Neuronal stem cell (in vitro differentiated cells): Measurements from ENCODE around the gene CCDC51.
A peak's percentile ranks its signal among the peaks of the same experiment; 100 is the strongest.

ENCODE experiments used
- DNase-seq: peaks from one replicate; pipeline ENCODE4 v3.0.0-alpha.2; 2013; ENCODE audit warnings: low spot score
- H2AFZ ChIP-seq: one replicate; pipeline ENCODE4 v1.6.1; 2013; ENCODE audit warnings: mild to moderate bottlenecking, low read length, inconsistent platforms
- H2AK5ac ChIP-seq: 2 replicates; pipeline ENCODE4 v1.6.1; 2013; ENCODE audit warnings: low read depth, mild to moderate bottlenecking, inconsistent platforms, low read length, moderate library complexity, mixed read lengths
- H2BK120ac ChIP-seq: 2 replicates; pipeline ENCODE4 v1.6.1; 2013; ENCODE audit warnings: low read depth, mild to moderate bottlenecking, inconsistent platforms, low read length, moderate library complexity, mixed read lengths
- H2BK12ac ChIP-seq: one replicate; pipeline ENCODE4 v1.6.1; 2013; ENCODE audit warnings: low read length, inconsistent platforms
- H2BK15ac ChIP-seq: 2 replicates; pipeline ENCODE4 v1.6.1; 2013; ENCODE audit warnings: mild to moderate bottlenecking, low read length, inconsistent platforms, mixed read lengths
- H2BK5ac ChIP-seq: one replicate; pipeline ENCODE4 v1.6.1; 2013; ENCODE audit warnings: inconsistent platforms, mild to moderate bottlenecking, low read length, moderate library complexity
- H3K14ac ChIP-seq: one replicate; pipeline ENCODE4 v1.6.1; 2013; ENCODE audit warnings: low read length, inconsistent platforms
- H3K18ac ChIP-seq: 2 replicates; pipeline ENCODE4 v1.6.1; 2013; ENCODE audit warnings: low read length, inconsistent platforms
- H3K23ac ChIP-seq: 2 replicates; pipeline ENCODE4 v1.6.1; 2013; ENCODE audit warnings: low read depth, mild to moderate bottlenecking, mixed read lengths, low read length, inconsistent platforms; ENCODE audit not compliant: poor library complexity
- H3K27ac ChIP-seq: replicated peaks from 3 replicates; pipeline ENCODE4 v1.5.1; 2013; ENCODE audit warnings: low read length, inconsistent platforms
- H3K27me3 ChIP-seq, 3 experiments: 2 replicates each; pipeline ENCODE4 v1.6.1; 2013; ENCODE audit warnings: low read length in 3 of 3, mild to moderate bottlenecking in 2 of 3, inconsistent platforms in 1 of 3, low read depth in 1 of 3, mixed read lengths in 1 of 3, moderate library complexity in 1 of 3; ENCODE audit not compliant: control insufficient read depth in 3 of 3, insufficient read depth in 3 of 3
- H3K36me3 ChIP-seq, 2 donors: replicated peaks in 1 of 2; 2 replicates each; pipeline ENCODE4 v1.6.1; 2013; ENCODE audit warnings: low read length in 2 of 2; ENCODE audit not compliant: control insufficient read depth in 2 of 2, insufficient read depth in 2 of 2
- H3K4ac ChIP-seq: 2 replicates; pipeline ENCODE4 v1.6.1; 2013; ENCODE audit warnings: inconsistent platforms, mild to moderate bottlenecking, low read length, moderate library complexity
- H3K4me1 ChIP-seq, 2 donors: 1 replicate in 1 of 2; 2 replicates in 1 of 2; pipeline ENCODE4 v1.6.1; 2013; ENCODE audit warnings: low read length in 2 of 2, low read depth in 1 of 2; ENCODE audit not compliant: control insufficient read depth in 2 of 2, insufficient read depth in 1 of 2
- H3K4me2 ChIP-seq: one replicate; pipeline ENCODE4 v1.6.1; 2013; ENCODE audit warnings: mild to moderate bottlenecking, low read length, inconsistent platforms; ENCODE audit not compliant: insufficient read depth, poor library complexity, severe bottlenecking
- H3K4me3 ChIP-seq, 2 donors: 2 replicates each; pipeline ENCODE4 v1.5.1; 2013; ENCODE audit warnings: low read length in 2 of 2, mild to moderate bottlenecking in 2 of 2, inconsistent platforms in 1 of 2, moderate library complexity in 1 of 2
- H3K79me1 ChIP-seq: one replicate; pipeline ENCODE4 v1.6.1; 2013; ENCODE audit warnings: low read depth, mild to moderate bottlenecking, inconsistent platforms, low read length, moderate library complexity
- H3K9ac ChIP-seq: one replicate; pipeline ENCODE4 v1.6.1; 2013; ENCODE audit warnings: mild to moderate bottlenecking, low read depth, low read length, inconsistent platforms; ENCODE audit not compliant: poor library complexity
- H3K9me3 ChIP-seq, 2 donors: replicated peaks in 1 of 2; 2 replicates each; pipeline versions ENCODE3 to v1.6.1; 2013; ENCODE audit warnings: low read length in 2 of 2, mild to moderate bottlenecking in 2 of 2, inconsistent platforms in 1 of 2, low read depth in 1 of 2, mixed read lengths in 1 of 2, moderate library complexity in 1 of 2; ENCODE audit not compliant: control insufficient read depth in 2 of 2, insufficient read depth in 1 of 2
- H4K8ac ChIP-seq: one replicate; pipeline ENCODE4 v1.6.1; 2013; ENCODE audit warnings: low read depth, mild to moderate bottlenecking, inconsistent platforms, low read length, moderate library complexity
- H4K91ac ChIP-seq: one replicate; pipeline ENCODE4 v1.6.1; 2013; ENCODE audit warnings: low read length, low read depth, mild to moderate bottlenecking, inconsistent platforms; ENCODE audit not compliant: poor library complexity
- WGBS, 2 donors: extraction: QIAGEN DNeasy Blood & Tissue Kit; methylation state at CpG; one replicate each; pipeline ENCODE4 v1.1.7; 2013; ENCODE audit warnings: missing lambda C conversion rate in 2 of 2, mixed read lengths in 1 of 2; ENCODE audit not compliant: insufficient read length in 2 of 2, insufficient replicate concordance in 1 of 2; ENCODE audit errors: extremely low coverage in 2 of 2; 5-methylcytosine and 5-hydroxymethylcytosine counted together

CCDC51 gene

GRCh38 chr3:48431224-48432029 is 8.5 kb downstream of the CCDC51 start:
- Histone ChIP-seq H3K4me3 (no peak overlapping the region), H3K27me3 (no peaks in the 10 kb centered on the region), H3K9me3 (no peaks in the 10 kb centered on the region), H3K4ac (no peak overlapping the region), H3K18ac (no peak overlapping the region), H4K91ac (no peak overlapping the region), H2BK120ac (no peak overlapping the region), H3K79me1 (peaks cover 14% of the 10 kb centered on the region), H3K23ac (no peak overlapping the region), H3K9ac (no peak overlapping the region), H3K27ac (no peak overlapping the region), H3K4me1 (peaks cover 20 to 38% of the 10 kb centered on the region in 2 donors), H3K36me3 (peaks cover 16 to 50% of the 10 kb centered on the region in 2 donors), H4K8ac (no peak overlapping the region), H2BK15ac (no peak overlapping the region), H3K14ac (no peak overlapping the region), H3K4me2 (no peak overlapping the region), H2AK5ac (peak overlapping the region; percentile 5), H2BK5ac (no peak overlapping the region), H2BK12ac (no peak overlapping the region), H2AFZ (no peak overlapping the region)
- WGBS, 2 donors, result no CpG with 5 or more reads among the region's 8 CpGs
- no peak for DNase-seq

DNA sequence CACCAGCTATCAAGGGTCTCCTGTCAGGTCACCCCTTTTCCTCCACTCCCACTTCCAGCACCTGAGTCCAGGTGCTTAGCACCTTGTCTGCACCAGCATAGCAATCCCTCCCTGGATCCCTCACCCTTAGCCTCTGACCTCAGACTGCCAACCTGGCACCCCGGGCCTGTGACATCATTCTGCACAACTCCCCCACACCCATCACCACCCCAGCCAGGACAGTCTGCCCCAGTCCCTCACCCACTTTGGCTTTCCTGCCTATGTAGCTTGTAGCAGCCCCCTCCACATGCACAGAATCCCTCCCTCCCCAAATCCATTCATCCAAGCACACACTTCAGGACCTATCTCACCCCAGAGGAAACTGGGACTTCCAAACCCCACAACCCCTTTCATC is 9.2 kb downstream of the CCDC51 start:
- H3K18ac ChIP-seq, result peak overlapping the region; percentile 58
- peaks cover 23 to 44% of the 10 kb centered on the region in 2 donors for H3K4me1 ChIP-seq
- no CpG with 5 or more reads among the region's 1 CpG for WGBS, 2 donors
- H3K79me1 ChIP-seq, result peaks cover 17% of the 10 kb centered on the region
- H3K9ac ChIP-seq, result no peak overlapping the region
- no peak overlapping the region for H3K4me2 ChIP-seq
- peaks cover 16 to 57% of the 10 kb centered on the region in 2 donors for H3K36me3 ChIP-seq
- no peak overlapping the region for H2BK12ac ChIP-seq
- no peak overlapping the region for H3K23ac ChIP-seq
- H3K4ac ChIP-seq, result no peak overlapping the region
- H2AK5ac ChIP-seq, result peak overlapping the region; percentile 8
- H2BK5ac ChIP-seq, result peak overlapping the region; percentile 91
- H2BK15ac ChIP-seq, result peak overlapping the region; percentile 34
- H2BK120ac ChIP-seq, result no peak overlapping the region
- H3K27ac ChIP-seq, result peak overlapping the region; percentile 92
- no peak overlapping the region for H4K91ac ChIP-seq
- no peaks in the 10 kb centered on the region for H3K9me3 ChIP-seq
- DNase-seq, result no peak
- no peaks in the 10 kb centered on the region for H3K27me3 ChIP-seq
- no peak overlapping the region for H2AFZ ChIP-seq
- peak overlapping the region in 1 of 2 donors; percentile 77 for H3K4me3 ChIP-seq
- peak overlapping the region; percentile 73 for H4K8ac ChIP-seq
- H3K14ac ChIP-seq, result no peak overlapping the region

DNA sequence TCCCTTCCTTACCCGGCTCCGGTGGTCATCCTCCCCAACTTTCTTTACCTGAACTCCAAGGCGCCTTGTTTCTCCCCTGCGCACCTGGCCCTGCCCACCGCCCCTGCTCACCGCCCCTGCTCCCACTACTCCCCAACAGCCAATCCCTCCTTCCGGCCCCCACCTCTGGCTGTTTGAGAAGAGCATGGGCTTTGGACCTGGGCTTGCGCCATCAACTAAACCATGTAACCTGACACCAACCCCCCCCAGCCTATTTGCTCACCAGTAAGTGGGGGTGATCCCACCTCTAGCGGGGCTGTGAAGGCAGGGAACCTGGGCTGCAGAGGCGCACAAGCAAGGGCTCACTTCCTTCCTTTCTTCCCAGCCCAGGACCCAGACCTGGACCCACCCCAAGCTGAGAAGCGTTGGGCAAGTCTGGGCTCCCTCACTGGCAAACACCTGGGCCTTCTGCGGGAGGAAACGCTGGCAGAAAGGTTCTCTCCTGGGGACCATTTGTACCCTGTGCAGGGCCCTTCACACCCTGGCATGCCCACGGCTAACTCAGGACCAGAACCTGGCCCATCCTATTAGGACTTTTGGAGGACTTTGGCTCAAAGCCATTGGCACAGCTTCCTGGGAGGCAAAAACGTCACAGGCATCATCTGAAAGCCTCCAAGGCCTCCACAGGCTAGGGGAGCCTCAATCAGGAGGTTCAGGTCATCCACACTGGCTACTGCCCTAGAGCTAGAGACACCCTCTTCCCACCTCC is 9.8 kb downstream of the CCDC51 start, which contains the start of gene PLXNB1:
Gene PLXNB1 (minus strand): TSS at position 127 of the 748 bp plus-strand sequence. CDS start 5,475 bp downstream, outside the sequence.
- no peak within 1 kb of the TSS for H3K4ac ChIP-seq
- H2BK5ac ChIP-seq, result peak within 1 kb of the TSS; percentile 91
- peak within 1 kb of the TSS; percentile 36 for H2BK12ac ChIP-seq
- no peaks in the 10 kb centered on the region for H3K27me3 ChIP-seq
- WGBS, 2 donors, result no CpG with 5 or more reads among the region's 15 CpGs
- H3K4me1 ChIP-seq, result peaks cover 23 to 47% of the 10 kb centered on the region in 2 donors
- peak within 1 kb of the TSS; percentile 88 for H2AK5ac ChIP-seq
- peaks cover 22% of the 10 kb centered on the region for H3K79me1 ChIP-seq
- peak within 1 kb of the TSS; percentile 93 for H3K18ac ChIP-seq
- peaks cover 16 to 61% of the 10 kb centered on the region in 2 donors for H3K36me3 ChIP-seq
- H3K4me3 ChIP-seq, result peak within 1 kb of the TSS; percentile 77 to 84
- H4K91ac ChIP-seq, result peak within 1 kb of the TSS; percentile 50
- peak within 1 kb of the TSS; percentile 94 for H3K9ac ChIP-seq
- H2BK15ac ChIP-seq, result peak within 1 kb of the TSS; percentile 34
- H4K8ac ChIP-seq, result peak within 1 kb of the TSS; percentile 73
- H3K23ac ChIP-seq, result peak within 1 kb of the TSS; percentile 12
- H3K14ac ChIP-seq, result no peak within 1 kb of the TSS
- peak; percentile 67 for DNase-seq
- H3K4me2 ChIP-seq, result peak within 1 kb of the TSS; percentile 84
- peak within 1 kb of the TSS; percentile 88 for H2AFZ ChIP-seq
- peak within 1 kb of the TSS; percentile 78 for H2BK120ac ChIP-seq
- H3K27ac ChIP-seq, result peak within 1 kb of the TSS; percentile 92
- no peaks in the 10 kb centered on the region for H3K9me3 ChIP-seq
